ENCODE results near the gene SLC46A2. TPM values are rescaled to one million over a fixed set of nuclear protein-coding genes. Genes with fewer than 3 reads are reported as not detected.

Gene SLC46A2
- total RNA-seq, 2 experiments from 2014 or later = not detected

GRCh38 chr9:112900488-112900887 lies 9.8 kb upstream of the SLC46A2 start:
- ATAC-seq (no peak), DNase-seq (no peak)
- no peak overlapping the region for H3K4me3 Mint-ChIP-seq
- H3K4me1 Mint-ChIP-seq = peaks cover 15% of the 10 kb centered on the region
- H3K36me3 Mint-ChIP-seq = no peaks in the 10 kb centered on the region
- H3K9me3 Mint-ChIP-seq (ENCODE audit: low read depth) = no peaks in the 10 kb centered on the region
- no peak overlapping the region for H3K27ac Mint-ChIP-seq
- CTCF ChIA-PET = no interaction called here
- H3K27me3 Mint-ChIP-seq = peaks cover 47% of the 10 kb centered on the region

GRCh38 chr9:112898872-112899311 lies 8.2 kb upstream of the SLC46A2 start:
- Mint-ChIP-seq H3K9me3 (ENCODE audit: low read depth) (no peaks in the 10 kb centered on the region), H3K27ac (no peak overlapping the region), H3K36me3 (no peaks in the 10 kb centered on the region), H3K4me1 (peaks cover 19% of the 10 kb centered on the region), H3K4me3 (no peak overlapping the region), H3K27me3 (peaks cover 49% of the 10 kb centered on the region)
- CTCF ChIA-PET = interaction anchor here (2.0 kb wide), 1 partner anchor 54 kb away, joined by 5 read pairs; no protein-coding TSS in a partner anchor
- DNase-seq (no peak), ATAC-seq (no peak)

- DNase-seq = no peak
- CTCF ChIA-PET = no interaction called here
- peaks cover 57% of the 10 kb centered on the region for H3K27me3 Mint-ChIP-seq
Measured at GRCh38 chr9:112896131-112896530, 5.5 kb upstream of the SLC46A2 start.

GRCh38 chr9:112894699-112895098 lies 4.0 kb upstream of the SLC46A2 start:
- CTCF ChIA-PET = interaction anchor here (1.6 kb wide), 1 partner anchor 8 kb away, joined by 5 read pairs; no protein-coding TSS in a partner anchor
- peaks cover 60% of the 10 kb centered on the region for H3K27me3 Mint-ChIP-seq
- ATAC-seq (no peak), DNase-seq (no peak)
- no peaks in the 10 kb centered on the region for H3K9me3 Mint-ChIP-seq (ENCODE audit: low read depth)
- no peak overlapping the region for H3K4me3 Mint-ChIP-seq
- no peak overlapping the region for H3K27ac Mint-ChIP-seq
- no peaks in the 10 kb centered on the region for H3K36me3 Mint-ChIP-seq
- H3K4me1 Mint-ChIP-seq = peaks cover 16% of the 10 kb centered on the region

More at GRCh38 chr9:112896131-112896530, 5.5 kb upstream of the SLC46A2 start:
- no peak overlapping the region for H3K4me3 Mint-ChIP-seq
- ATAC-seq = no peak
- H3K27ac Mint-ChIP-seq = no peak overlapping the region
- H3K9me3 Mint-ChIP-seq (ENCODE audit: low read depth) = no peaks in the 10 kb centered on the region
- peaks cover 16% of the 10 kb centered on the region for H3K4me1 Mint-ChIP-seq
- no peaks in the 10 kb centered on the region for H3K36me3 Mint-ChIP-seq

- no peak for ATAC-seq
- CTCF ChIA-PET = interaction anchor here (1.6 kb wide), 1 partner anchor 9 kb away, joined by 5 read pairs; no protein-coding TSS in a partner anchor
Measured at GRCh38 chr9:112894041-112894440, 3.4 kb upstream of the SLC46A2 start.

GRCh38 chr9:112892981-112893380 lies 2.3 kb upstream of the SLC46A2 start:
- CTCF ChIA-PET = no interaction called here
- Mint-ChIP-seq H3K27me3 (peaks cover 54% of the 10 kb centered on the region), H3K4me1 (peaks cover 10% of the 10 kb centered on the region), H3K4me3 (no peak overlapping the region), H3K9me3 (ENCODE audit: low read depth) (no peaks in the 10 kb centered on the region), H3K27ac (no peak overlapping the region), H3K36me3 (no peaks in the 10 kb centered on the region)
- no peak for DNase-seq
- ATAC-seq = no peak

More at GRCh38 chr9:112894041-112894440, 3.4 kb upstream of the SLC46A2 start:
- peaks cover 14% of the 10 kb centered on the region for H3K4me1 Mint-ChIP-seq
- H3K36me3 Mint-ChIP-seq = no peaks in the 10 kb centered on the region
- H3K4me3 Mint-ChIP-seq = no peak overlapping the region
- H3K9me3 Mint-ChIP-seq (ENCODE audit: low read depth) = no peaks in the 10 kb centered on the region
- no peak overlapping the region for H3K27ac Mint-ChIP-seq
- H3K27me3 Mint-ChIP-seq = peaks cover 64% of the 10 kb centered on the region
- DNase-seq = no peak

- peaks cover 45% of the 10 kb centered on the region for H3K27me3 Mint-ChIP-seq
Measured at GRCh38 chr9:112891521-112891920, 845 bp upstream of the SLC46A2 start.

GRCh38 chr9:112887381-112887780 lies 3.3 kb downstream of the SLC46A2 start:
- Mint-ChIP-seq H3K4me1 (peaks cover 4% of the 10 kb centered on the region), H3K27ac (no peak overlapping the region), H3K27me3 (peaks cover 28% of the 10 kb centered on the region), H3K9me3 (ENCODE audit: low read depth) (no peaks in the 10 kb centered on the region), H3K4me3 (no peak overlapping the region), H3K36me3 (no peaks in the 10 kb centered on the region)
- CTCF ChIA-PET = interaction anchor here (1.5 kb wide), 1 partner anchor 16 kb away, joined by 4 read pairs; no protein-coding TSS in a partner anchor
- DNase-seq = no peak
- ATAC-seq = no peak

More at GRCh38 chr9:112891521-112891920, 845 bp upstream of the SLC46A2 start:
- H3K27ac Mint-ChIP-seq = no peak overlapping the region
- no peaks in the 10 kb centered on the region for H3K9me3 Mint-ChIP-seq (ENCODE audit: low read depth)
- CTCF ChIA-PET = no interaction called here
- ATAC-seq = no peak
- no peak for DNase-seq
- no peak overlapping the region for H3K4me3 Mint-ChIP-seq
- H3K4me1 Mint-ChIP-seq = peaks cover 10% of the 10 kb centered on the region
- H3K36me3 Mint-ChIP-seq = no peaks in the 10 kb centered on the region

- Mint-ChIP-seq H3K4me3 (no peak overlapping the region), H3K9me3 (ENCODE audit: low read depth) (no peaks in the 10 kb centered on the region), H3K4me1 (peaks cover 4% of the 10 kb centered on the region), H3K36me3 (no peaks in the 10 kb centered on the region), H3K27me3 (peaks cover 20% of the 10 kb centered on the region), H3K27ac (no peak overlapping the region)
- CTCF ChIA-PET = interaction anchor here (2.6 kb wide), 1 partner anchor 17 kb away, joined by 7 read pairs; no protein-coding TSS in a partner anchor
- DNase-seq = no peak
- ATAC-seq = no peak
Measured at GRCh38 chr9:112886351-112886750, 4.3 kb downstream of the SLC46A2 start.

- DNase-seq = no peak
- Mint-ChIP-seq H3K36me3 (no peaks in the 10 kb centered on the region), H3K4me1 (peaks cover 4% of the 10 kb centered on the region), H3K27me3 (peaks cover 13% of the 10 kb centered on the region), H3K27ac (no peak overlapping the region), H3K4me3 (no peak overlapping the region), H3K9me3 (ENCODE audit: low read depth) (no peaks in the 10 kb centered on the region)
- no peak for ATAC-seq
- CTCF ChIA-PET = interaction anchor here (2.6 kb wide), 1 partner anchor 18 kb away, joined by 7 read pairs; no protein-coding TSS in a partner anchor
Measured at GRCh38 chr9:112885324-112885723, 5.4 kb downstream of the SLC46A2 start.

- no peaks in the 10 kb centered on the region for H3K9me3 Mint-ChIP-seq (ENCODE audit: low read depth)
- peaks cover 4% of the 10 kb centered on the region for H3K4me1 Mint-ChIP-seq
- no peak overlapping the region for H3K27ac Mint-ChIP-seq
- ATAC-seq (no peak), DNase-seq (no peak)
- H3K36me3 Mint-ChIP-seq = no peaks in the 10 kb centered on the region
- CTCF ChIA-PET = interaction anchor here (0.6 to 2.6 kb wide), 2 partner anchors 15 to 19 kb away, joined by 3 to 7 read pairs; no protein-coding TSS in a partner anchor
- peaks cover 7% of the 10 kb centered on the region for H3K27me3 Mint-ChIP-seq
- H3K4me3 Mint-ChIP-seq = no peak overlapping the region
Measured at GRCh38 chr9:112884721-112885120, 6.0 kb downstream of the SLC46A2 start.

- Mint-ChIP-seq H3K27me3 (peaks cover under 1% of the 10 kb centered on the region), H3K9me3 (ENCODE audit: low read depth) (no peaks in the 10 kb centered on the region), H3K4me1 (peaks cover 4% of the 10 kb centered on the region), H3K36me3 (no peaks in the 10 kb centered on the region), H3K27ac (no peak overlapping the region), H3K4me3 (no peak overlapping the region)
- DNase-seq (no peak), ATAC-seq (no peak)
- CTCF ChIA-PET = interaction anchor here (2.6 kb wide), 1 partner anchor 19 kb away, joined by 7 read pairs; no protein-coding TSS in a partner anchor
Measured at GRCh38 chr9:112884101-112884500, 6.6 kb downstream of the SLC46A2 start.

GRCh38 chr9:112881331-112881730 lies 9.3 kb downstream of the SLC46A2 start:
- H3K4me3 Mint-ChIP-seq = no peak overlapping the region
- H3K27me3 Mint-ChIP-seq = no peaks in the 10 kb centered on the region
- CTCF ChIA-PET = no interaction called here
- H3K9me3 Mint-ChIP-seq (ENCODE audit: low read depth) = no peaks in the 10 kb centered on the region
- H3K27ac Mint-ChIP-seq = no peak overlapping the region
- DNase-seq (no peak), ATAC-seq (no peak)
- H3K36me3 Mint-ChIP-seq = no peaks in the 10 kb centered on the region
- peaks cover 4% of the 10 kb centered on the region for H3K4me1 Mint-ChIP-seq

- DNase-seq (no peak), ATAC-seq (no peak)
- CTCF ChIA-PET = no interaction called here
- H3K27ac Mint-ChIP-seq = no peak overlapping the region
- no peaks in the 10 kb centered on the region for H3K36me3 Mint-ChIP-seq
- H3K27me3 Mint-ChIP-seq = no peaks in the 10 kb centered on the region
- H3K4me1 Mint-ChIP-seq = peaks cover 2% of the 10 kb centered on the region
- H3K9me3 Mint-ChIP-seq (ENCODE audit: low read depth) = no peaks in the 10 kb centered on the region
- no peak overlapping the region for H3K4me3 Mint-ChIP-seq
Measured at GRCh38 chr9:112880650-112881049, 10.0 kb downstream of the SLC46A2 start.
